HG03460 (cell line): ENCODE data around the gene ELK4.

Experiments
- ATAC-seq: cut with Tn5 transposase; IDR thresholded peaks from one replicate; pipeline ENCODE4 v1.9.1; 2021; ENCODE audit not compliant: unreplicated experiment

Gene ELK4

DNA sequence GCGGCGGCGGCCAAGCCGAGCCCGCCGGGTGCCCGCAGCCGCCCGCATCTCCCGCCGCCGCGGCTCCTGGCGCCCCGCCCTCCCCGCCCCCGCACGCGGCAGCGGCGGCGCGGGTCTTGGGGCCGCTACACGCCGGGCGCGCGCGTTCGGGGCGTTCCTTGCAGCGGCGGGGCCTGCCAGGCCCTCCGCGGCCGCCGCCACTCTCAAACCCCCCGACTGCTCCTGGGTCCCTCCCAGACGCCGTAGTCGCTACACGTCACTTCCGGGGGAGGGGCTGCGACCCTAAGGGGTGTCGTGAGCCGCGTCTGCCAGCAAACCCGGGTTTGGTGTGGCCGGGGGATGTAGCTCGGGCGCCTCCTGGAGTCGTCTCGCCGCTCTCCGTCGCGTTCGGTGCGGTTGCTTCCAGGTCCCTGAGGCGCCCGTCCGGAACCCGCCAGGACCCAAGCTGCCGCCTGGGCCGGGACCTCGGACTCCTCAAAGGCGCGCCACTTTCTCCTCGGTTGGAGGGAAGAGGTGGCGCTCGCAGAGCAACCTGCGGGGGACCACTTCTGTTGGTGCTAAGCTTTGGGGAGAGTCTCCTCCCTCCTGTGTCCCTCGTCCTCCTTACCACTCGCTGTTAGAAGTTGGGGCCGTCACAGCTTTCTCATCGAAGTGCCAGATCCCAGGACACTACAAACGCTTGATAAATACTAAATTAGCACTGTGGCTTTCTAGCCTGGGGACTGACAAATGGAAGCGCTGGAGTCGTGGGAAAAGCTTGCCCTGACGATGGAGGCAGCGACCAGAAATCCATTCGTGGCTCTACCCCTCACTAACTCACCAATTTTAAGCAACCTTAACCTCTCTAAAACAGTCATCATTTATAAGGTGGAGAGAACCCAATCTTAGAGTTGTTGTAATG is at the start of gene ELK4:
ELK4 (minus strand) TSS at position 244 of the 901 bp plus-strand sequence. CDS start 8,129 bp downstream, outside the sequence.
- ATAC-seq = peak; percentile 75

- ATAC-seq = no peak
Observed at GRCh38 chr1:205681364-205681763, 49.6 kb upstream of the ELK4 start.

- no peak for ATAC-seq
Observed at GRCh38 chr1:205680073-205680851, 48.5 kb upstream of the ELK4 start, which contains the start of gene SLC45A3. SLC45A3 (minus strand) TSS chr1:205680509; CDS start chr1:205664656, 15,853 bp downstream.

GRCh38 chr1:205678286-205679111 is 46.7 kb upstream of the ELK4 start:
- no peak for ATAC-seq

- no peak for ATAC-seq
Observed at GRCh38 chr1:205677167-205677566, 45.4 kb upstream of the ELK4 start.

GRCh38 chr1:205676597-205676996 is 44.8 kb upstream of the ELK4 start:
- ATAC-seq = no peak

GRCh38 chr1:205676002-205676401 is 44.2 kb upstream of the ELK4 start:
- no peak for ATAC-seq

GRCh38 chr1:205675247-205675646 is 43.4 kb upstream of the ELK4 start:
- ATAC-seq = no peak

GRCh38 chr1:205672970-205673369 is 41.2 kb upstream of the ELK4 start:
- no peak for ATAC-seq

GRCh38 chr1:205672395-205672889 is 40.6 kb upstream of the ELK4 start:
- ATAC-seq = no peak

GRCh38 chr1:205670611-205671430 is 39.0 kb upstream of the ELK4 start:
- ATAC-seq = no peak

GRCh38 chr1:205670150-205670446 is 38.3 kb upstream of the ELK4 start:
- ATAC-seq = no peak

- no peak for ATAC-seq
Observed at GRCh38 chr1:205669341-205670149, 37.7 kb upstream of the ELK4 start.

- no peak for ATAC-seq
Observed at GRCh38 chr1:205668951-205669340, 37.1 kb upstream of the ELK4 start.

DNA sequence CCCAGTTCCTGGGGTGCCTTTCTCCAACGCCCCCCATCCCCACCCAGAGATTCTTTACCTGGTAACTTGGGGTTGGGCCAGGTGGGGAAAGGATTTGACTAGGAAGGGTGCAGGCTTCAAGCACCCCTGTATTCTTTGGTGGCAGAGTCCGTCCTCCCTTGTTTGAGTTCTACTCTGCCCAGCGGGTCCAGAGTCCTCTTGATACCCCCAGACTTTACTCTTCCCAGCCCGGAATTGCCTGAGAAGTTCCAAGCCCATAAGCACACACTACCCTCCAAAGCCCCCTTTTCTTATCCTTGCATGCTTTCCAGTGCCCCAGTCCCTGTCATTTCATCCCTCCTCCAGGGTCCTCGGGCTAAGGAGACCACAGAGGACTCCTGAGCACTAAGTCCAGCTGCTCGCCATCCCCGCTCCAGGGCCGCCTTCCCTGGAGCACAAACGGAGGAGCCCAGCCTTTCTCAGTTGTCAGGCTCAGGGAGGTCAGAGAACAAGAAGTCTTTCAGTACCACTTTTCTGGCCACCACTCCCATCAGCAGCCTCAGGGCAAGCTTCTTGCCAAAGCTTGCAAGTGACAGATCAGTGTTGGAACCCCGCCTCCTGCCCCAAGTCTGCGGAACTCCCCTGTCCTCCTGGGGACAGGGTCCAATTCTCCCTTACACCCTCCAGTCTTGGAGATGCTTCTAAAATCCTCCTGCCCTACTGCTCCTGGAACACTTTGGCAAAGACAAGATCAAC is 36.3 kb upstream of the ELK4 start:
- no peak for ATAC-seq

GRCh38 chr1:205666372-205667166 is 34.8 kb upstream of the ELK4 start:
- no peak for ATAC-seq

DNA sequence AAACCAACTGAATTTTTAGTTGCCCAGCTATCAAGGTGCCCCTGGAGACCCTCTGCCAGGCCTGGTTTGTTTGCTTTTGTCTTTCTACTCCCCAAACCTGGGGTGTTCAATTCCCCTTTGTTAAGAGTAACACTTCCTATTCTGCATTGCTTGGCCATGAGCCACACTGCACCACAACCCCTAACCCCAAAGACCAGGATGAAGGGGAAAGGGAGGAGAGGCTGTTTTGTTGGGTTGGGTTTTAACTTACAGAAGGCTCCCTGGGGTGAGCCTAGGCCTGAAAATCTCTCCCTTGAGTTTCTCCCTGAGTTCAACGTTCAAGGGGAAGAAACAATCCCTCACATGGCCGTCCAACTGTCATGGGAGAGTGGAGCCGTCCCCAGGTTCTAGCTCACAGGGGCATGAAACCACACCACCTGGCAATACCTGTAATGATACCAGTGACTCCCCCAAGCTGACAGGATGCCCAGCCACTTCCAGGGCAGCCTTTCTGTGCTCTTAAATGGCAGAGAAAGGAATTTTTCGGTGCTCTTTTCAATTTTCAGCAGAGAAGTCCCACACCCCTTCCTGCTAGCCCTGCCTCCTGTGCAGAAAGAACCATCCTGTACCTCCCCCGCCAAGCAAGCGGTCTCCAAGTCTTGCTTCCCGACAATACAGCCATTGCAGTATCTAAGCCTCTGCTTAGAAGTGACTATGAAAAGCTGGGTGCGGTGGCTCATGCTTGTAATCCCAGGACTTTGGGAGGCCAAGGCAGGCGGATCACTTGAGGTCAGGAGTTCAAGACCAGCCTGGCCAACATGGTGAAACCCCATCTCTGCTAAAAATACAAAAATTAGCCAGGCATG is 33.6 kb upstream of the ELK4 start:
- no peak for ATAC-seq
